K562 (cell line): ENCODE data around the gene TICRR. TPM values are rescaled to one million over a fixed set of nuclear protein-coding genes. Genes with fewer than 3 reads are reported as not detected.

ENCODE experiments used
- CHAMP1 ChIP-seq: fragments of 450-650 bp; IDR thresholded peaks from 2 replicates; pipeline ENCODE4 v1.6.1; 2016; ENCODE audit warnings: mild to moderate bottlenecking
- ETV5 ChIP-seq: sonication (generic); formaldehyde crosslinking; IDR thresholded peaks from 2 replicates; pipeline ENCODE4 v1.4.0; 2020; ENCODE audit warnings: low read depth, mild to moderate bottlenecking, missing genetic modification reagents
- L3MBTL2 ChIP-seq: fragments of 450-650 bp; IDR thresholded peaks from 2 replicates; pipeline ENCODE4 v1.6.1; 2016; ENCODE audit warnings: mild to moderate bottlenecking, moderate library complexity
- RBM22 ChIP-seq: fragments of 200-400 bp; formaldehyde crosslinking; IDR thresholded peaks from 2 replicates; pipeline ENCODE4 v1.6.1; 2018; ENCODE audit warnings: low read length, low read depth; ENCODE audit not compliant: poor library complexity, severe bottlenecking
- STAT5B ChIP-seq: fragments of 250-450 bp; sonication (Bioruptor Pico); IDR thresholded peaks from 2 replicates; pipeline ENCODE4 v1.8.0; 2021; ENCODE audit warnings: mild to moderate bottlenecking, inconsistent platforms
- TEAD2 ChIP-seq: fragments of 450-650 bp; IDR thresholded peaks from 2 replicates; pipeline ENCODE4 v1.6.1; 2016; ENCODE audit warnings: missing genetic modification characterization, control low read depth, missing compliant biosample characterization
- ZBTB40 ChIP-seq, 2 experiments: fragments of 450-650 bp in 1 of 2; sonication (generic) in 1 of 2; formaldehyde crosslinking in 1 of 2; IDR thresholded peaks; 2 replicates each; pipeline versions ENCODE4 v1.7.1 to v1.9.0; 2016 to 2022; ENCODE audit warnings: inconsistent platforms in 1 of 2, mild to moderate bottlenecking in 1 of 2, missing genetic modification reagents in 1 of 2
- ZFP1 ChIP-seq: fragments of 450-650 bp; formaldehyde crosslinking; IDR thresholded peaks from 2 replicates; pipeline ENCODE4 v1.4.0; 2020; ENCODE audit warnings: mild to moderate bottlenecking, mixed read lengths
- ZNF551 ChIP-seq: fragments of 250-450 bp; sonication (Bioruptor Pico); IDR thresholded peaks from 2 replicates; pipeline ENCODE4 v1.5.0; 2021; ENCODE audit warnings: mild to moderate bottlenecking, moderate library complexity
- polyA plus RNA-seq, 8 experiments: library from polyadenylated mRNA; depleted of rRNA in 4 of 8; stranded (reverse) in 5 of 8; unstranded in 3 of 8; fragments of >200 nt; fragmentation: Nextera tagmentation in 2 of 8; fragmentation: Illumina TruSeq in 1 of 8; extraction: Ambion mirVana in 2 of 8; extraction: Trizol in 1 of 8; gene quantifications; 2 replicates each; pipeline versions ENCODE4 v1.2.1 to v1.2.3, GENCODE V29; 2011 to 2014; ENCODE audit warnings: inconsistent platforms in 1 of 8, missing spikeins in 1 of 8
- total RNA-seq, 7 experiments: library from RNA; depleted of rRNA in 6 of 7; stranded (reverse); fragments of >200 nt in 6 of 7; fragmentation: Illumina TruSeq in 2 of 7; extraction: Trizol in 2 of 7; gene quantifications; 2 replicates each; pipeline versions ENCODE4 v1.2.1 to v1.2.3, GENCODE V29; 2011 to 2021; ENCODE audit warnings: low replicate concordance in 1 of 7

TICRR gene
- total and polyA plus RNA-seq, 9 of the 15 experiments (the other 6 are each of a cell fraction or from before 2014, with no cell fraction given) = 0.84 to 22.9 (median 13.7) TPM

DNA sequence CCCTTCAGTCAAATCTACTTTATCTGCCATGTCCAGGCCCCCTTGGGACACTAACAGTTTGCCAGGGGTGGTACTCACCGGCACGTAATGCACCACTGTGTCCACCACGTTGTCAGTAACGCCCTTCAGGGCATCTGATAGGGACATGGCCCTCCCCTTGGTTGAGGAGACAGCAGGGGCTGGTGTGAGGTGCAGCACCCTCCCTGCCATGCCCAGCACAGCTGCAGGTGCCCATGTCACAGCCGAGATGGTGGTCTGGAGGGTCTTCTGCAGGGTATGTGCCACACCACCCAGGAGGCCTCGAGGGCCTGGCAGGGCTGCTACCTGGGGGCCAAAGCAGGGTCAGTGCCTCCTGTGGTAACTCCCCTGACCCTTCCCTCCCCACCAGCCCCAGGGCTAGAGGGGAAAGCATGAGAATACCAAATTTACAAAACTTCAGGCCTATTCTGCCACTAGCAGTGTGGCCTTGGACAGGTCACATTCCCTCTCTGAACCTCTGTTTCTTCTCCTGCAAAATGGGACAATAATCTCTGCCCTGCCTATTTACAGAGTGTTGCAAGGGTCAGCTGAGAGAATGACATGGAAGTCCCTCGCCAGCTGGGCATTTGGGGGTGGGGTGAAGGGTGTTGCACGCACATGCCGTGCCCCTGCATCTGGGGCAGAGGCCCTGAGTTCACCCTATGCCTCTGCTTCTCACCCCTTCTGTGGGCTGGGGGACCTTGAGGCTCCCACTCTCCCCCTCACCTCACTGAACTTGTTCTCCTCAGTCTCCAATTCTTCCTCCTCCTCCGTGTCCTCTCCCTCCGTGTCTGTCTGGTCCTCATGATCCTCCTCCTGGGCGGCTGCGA is 91.8 kb downstream of the TICRR start (continued):
- TF ChIP-seq ZFP1 (CRISPR knock-in tag) = no peak
- TF ChIP-seq STAT5B (CRISPR knock-in tag) = no peak
- no peak for TF ChIP-seq ZNF551
- TF ChIP-seq TEAD2 (tag) = no peak
- TF ChIP-seq ETV5 = no peak
- no peak for TF ChIP-seq RBM22
- no peak for TF ChIP-seq ZBTB40 (IDR thresholded peaks at IDR 0.05)
- no peak for TF ChIP-seq ZBTB40 (CRISPR knock-in tag; IDR thresholded peaks at IDR 0.05)
- TF ChIP-seq L3MBTL2 = no peak
- TF ChIP-seq CHAMP1 = no peak
